Measurements from ENCODE around the gene SELE.

The SELE gene

GRCh38 chr1:169765580-169766331 is 31.9 kb upstream of the SELE start:
- H3K27ac ChIP-seq = no peak overlapping the region
- TF ChIP-seq CTCF (conservative IDR thresholded peaks at IDR 0.05; ENCODE audit: low read depth) = no peak
- ChIA-PET CTCF (interaction anchor here (0.6 to 0.9 kb wide), 2 partner anchors 44 to 1683 kb away, joined by 4 to 5 read pairs; no protein-coding TSS in a partner anchor), POLR2A (ENCODE audit: low non-redundant PET) (interaction anchor here (0.6 kb wide), 1 partner anchor 280 kb away, joined by 3 read pairs; no protein-coding TSS in a partner anchor)
- no peak for DNase-seq (ENCODE audit: low spot score)

- H3K27ac ChIP-seq = no peak overlapping the region
Observed at GRCh38 chr1:169764919-169765318, 31.0 kb upstream of the SELE start.

GRCh38 chr1:169762699-169763098 is 28.8 kb upstream of the SELE start:
- ChIA-PET CTCF (no interaction called here), POLR2A (ENCODE audit: low non-redundant PET) (no interaction called here)
- DNase-seq (ENCODE audit: low spot score) = no peak

More at GRCh38 chr1:169764919-169765318, 31.0 kb upstream of the SELE start:
- ChIA-PET POLR2A (ENCODE audit: low non-redundant PET) (interaction anchor here (0.6 kb wide), 1 partner anchor 279 kb away, joined by 3 read pairs; no protein-coding TSS in a partner anchor), CTCF (interaction anchor here (0.9 kb wide), 1 partner anchor 45 kb away, joined by 4 read pairs; no protein-coding TSS in a partner anchor)
- DNase-seq (ENCODE audit: low spot score) = no peak
- no peak for TF ChIP-seq CTCF (conservative IDR thresholded peaks at IDR 0.05; ENCODE audit: low read depth)

GRCh38 chr1:169759038-169759437 is 25.2 kb upstream of the SELE start:
- TF ChIP-seq CTCF (conservative IDR thresholded peaks at IDR 0.05; ENCODE audit: low read depth) = no peak
- ChIA-PET POLR2A (ENCODE audit: low non-redundant PET) (no interaction called here), CTCF (no interaction called here)
- H3K27ac ChIP-seq = no peak overlapping the region
- no peak for DNase-seq (ENCODE audit: low spot score)

More at GRCh38 chr1:169762699-169763098, 28.8 kb upstream of the SELE start:
- no peak for TF ChIP-seq CTCF (conservative IDR thresholded peaks at IDR 0.05; ENCODE audit: low read depth)
- H3K27ac ChIP-seq = no peak overlapping the region

- TF ChIP-seq CTCF (conservative IDR thresholded peaks at IDR 0.05; ENCODE audit: low read depth) = no peak
- ChIA-PET POLR2A (ENCODE audit: low non-redundant PET) (no interaction called here), CTCF (no interaction called here)
- no peak for DNase-seq (ENCODE audit: low spot score)
- no peak overlapping the region for H3K27ac ChIP-seq
Observed at GRCh38 chr1:169753549-169753948, 19.7 kb upstream of the SELE start.

GRCh38 chr1:169750041-169750440 is 16.2 kb upstream of the SELE start:
- no peak for TF ChIP-seq CTCF (conservative IDR thresholded peaks at IDR 0.05; ENCODE audit: low read depth)
- ChIA-PET CTCF (interaction anchor here (0.6 kb wide), 1 partner anchor 403 kb away, joined by 5 read pairs; no protein-coding TSS in a partner anchor), POLR2A (ENCODE audit: low non-redundant PET) (no interaction called here)
- DNase-seq (ENCODE audit: low spot score) = no peak
- no peak overlapping the region for H3K27ac ChIP-seq
